ENCODE results near the gene BTF3L4.
"Not testable (repeated sequence)": the region's sequence is repeated elsewhere in the genome, so short reads cannot be mapped to it uniquely, and the experiment has no call there.

Gene BTF3L4

DNA sequence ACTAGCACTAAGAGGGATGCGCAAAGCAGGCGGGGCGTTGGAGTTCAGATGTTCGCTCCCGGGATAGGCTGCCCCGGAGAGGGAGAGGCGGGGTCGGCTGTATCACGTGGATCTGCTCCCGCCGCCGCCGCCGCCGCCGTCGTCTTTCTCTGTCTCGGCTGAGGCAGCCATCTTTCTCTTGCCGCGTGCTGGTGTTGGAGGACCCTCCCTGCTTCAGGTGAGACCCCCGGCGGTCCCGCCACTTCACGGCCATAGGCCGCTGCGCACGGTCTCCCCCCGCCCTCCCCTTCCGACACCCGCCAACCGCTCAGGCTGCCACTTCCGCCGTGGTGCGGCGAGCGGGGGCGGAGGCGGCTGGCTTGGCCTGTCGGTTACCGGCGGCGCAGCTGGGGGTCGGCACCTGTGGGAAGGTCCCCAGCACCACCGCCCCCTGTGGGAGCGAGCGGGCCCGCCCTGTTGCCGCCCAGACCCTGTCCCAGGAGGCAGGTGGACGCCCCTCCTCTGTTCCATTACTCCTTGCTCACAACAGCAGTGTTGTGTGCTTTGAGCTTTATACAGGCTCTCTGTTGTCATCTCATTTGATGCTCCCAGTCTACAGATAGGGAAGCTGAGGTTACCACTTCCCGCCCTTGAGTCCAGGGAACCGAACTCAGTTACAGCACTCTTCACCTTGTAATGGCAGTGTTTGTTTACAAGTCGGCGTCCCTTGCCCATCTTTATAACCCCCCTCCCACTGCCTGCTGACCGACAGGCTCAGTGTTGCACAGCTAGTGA, at the start of gene BTF3L4:
Gene BTF3L4, plus strand, starts transcription at position 133 of the 774 bp plus-strand sequence. CDS start 3,553 bp downstream, outside the sequence.
- peak; percentile 95 for DNase-seq (ENCODE audit: low spot score)

DNA sequence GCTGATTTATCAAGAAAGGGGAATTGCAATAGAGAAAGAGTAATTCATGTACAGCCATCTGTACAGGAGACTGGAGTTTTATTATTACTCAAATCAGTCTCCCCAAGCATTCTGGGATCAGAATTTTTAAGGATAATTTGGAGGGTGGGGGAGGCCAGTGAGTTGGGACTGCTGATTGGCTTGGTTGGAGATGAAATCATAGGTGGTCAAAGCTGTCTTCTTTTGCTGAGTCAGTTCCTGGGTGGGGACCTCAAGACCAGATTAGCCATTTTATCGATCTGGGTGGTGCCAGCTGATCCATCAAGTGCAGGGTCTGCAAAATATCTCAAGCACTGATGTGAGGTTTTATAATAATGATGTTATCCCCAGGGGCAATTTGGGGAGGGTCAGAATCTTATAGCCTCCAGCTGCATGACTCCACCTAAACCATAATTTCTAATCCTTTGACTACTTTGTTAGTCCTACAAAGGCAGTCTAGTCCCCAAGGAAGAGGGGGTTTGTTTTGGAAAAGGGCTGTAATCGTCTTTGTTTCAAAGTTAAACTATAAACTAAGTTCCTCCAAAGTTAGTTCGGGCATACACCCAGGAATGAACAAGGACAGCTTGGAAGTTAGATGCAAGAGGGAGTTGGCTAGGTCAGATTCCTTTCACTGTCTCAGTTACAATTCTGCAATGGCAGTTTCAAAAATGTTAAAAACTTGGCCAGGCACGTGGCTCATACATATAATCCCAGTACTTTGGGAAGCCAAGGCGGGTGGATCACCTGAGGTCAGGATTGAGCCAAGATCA, 48.7 kb upstream of the BTF3L4 start:
- no peak for DNase-seq (ENCODE audit: low spot score)

DNA sequence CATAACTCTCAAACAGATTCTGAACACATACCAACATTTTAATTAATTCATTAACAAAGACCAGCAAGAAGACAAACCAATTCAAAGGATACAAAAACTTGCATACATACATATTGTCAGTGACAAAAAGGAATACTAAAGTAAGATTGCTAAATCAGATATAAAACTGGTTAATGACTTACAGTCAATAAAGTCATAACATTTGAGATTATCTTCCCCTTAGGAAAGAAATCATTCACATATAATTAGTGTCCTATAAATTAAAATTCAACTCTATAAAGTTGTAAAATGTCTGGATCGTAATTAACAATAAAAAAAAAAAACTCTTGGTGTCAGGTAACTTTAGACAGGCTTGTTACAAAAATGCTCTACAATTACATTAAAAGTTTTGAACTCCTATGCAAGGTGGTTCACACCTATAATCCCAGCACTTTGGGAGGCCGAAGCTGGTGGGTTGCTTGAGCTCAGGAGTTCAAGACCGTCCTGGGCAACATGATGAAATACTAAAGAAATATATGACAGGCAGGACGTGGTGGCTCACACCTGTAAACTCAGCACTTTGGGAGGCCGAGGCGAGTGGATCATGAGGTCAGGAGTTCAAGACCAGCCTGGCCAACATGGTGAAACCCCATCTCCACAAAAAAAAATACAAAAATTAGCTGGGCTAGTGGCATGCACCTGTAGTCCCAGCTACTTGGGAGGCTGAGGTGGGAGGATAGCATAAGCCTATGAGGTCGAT, 47.9 kb upstream of the BTF3L4 start:
- no peak for DNase-seq (ENCODE audit: low spot score)

DNA sequence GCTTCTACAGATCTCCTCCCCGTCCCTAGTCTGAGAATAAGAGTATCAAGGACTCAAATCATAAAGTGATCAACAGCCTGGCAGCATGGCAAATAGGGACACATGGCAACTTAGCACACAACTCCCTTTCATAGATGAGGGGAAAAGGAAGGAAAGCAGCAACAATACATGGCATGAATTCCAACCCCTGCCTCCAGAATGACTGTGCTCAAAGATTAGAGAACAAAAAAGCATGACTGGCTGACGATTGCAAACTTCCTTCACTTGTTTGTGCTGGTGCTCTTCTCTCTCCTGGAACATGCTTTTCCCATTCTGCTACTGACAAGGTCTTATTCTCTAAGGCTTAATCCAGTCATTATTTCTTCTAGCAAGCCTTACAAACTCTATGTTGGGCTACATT, 34.0 kb upstream of the BTF3L4 start:
- no peak for DNase-seq (ENCODE audit: low spot score)

DNA sequence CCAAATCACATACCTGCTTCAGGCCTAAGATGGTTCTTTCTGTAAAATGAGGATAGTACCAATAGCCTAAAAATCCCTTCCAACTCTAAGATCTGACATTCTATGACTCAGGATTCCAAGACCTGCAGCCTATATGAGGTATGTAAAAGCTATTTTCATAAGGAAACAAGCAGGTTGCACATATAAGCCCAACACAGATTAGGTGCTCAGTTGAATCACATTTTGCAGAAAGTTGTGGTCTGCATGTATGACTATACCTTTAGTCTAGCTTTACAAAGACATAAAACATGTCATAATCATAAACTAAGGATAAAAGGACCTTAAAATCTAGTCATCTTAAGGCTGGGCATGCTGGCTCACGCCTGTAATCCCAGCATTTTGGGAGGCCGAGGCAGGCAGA, 29.8 kb upstream of the BTF3L4 start:
- DNase-seq (ENCODE audit: low spot score), result no peak

DNA sequence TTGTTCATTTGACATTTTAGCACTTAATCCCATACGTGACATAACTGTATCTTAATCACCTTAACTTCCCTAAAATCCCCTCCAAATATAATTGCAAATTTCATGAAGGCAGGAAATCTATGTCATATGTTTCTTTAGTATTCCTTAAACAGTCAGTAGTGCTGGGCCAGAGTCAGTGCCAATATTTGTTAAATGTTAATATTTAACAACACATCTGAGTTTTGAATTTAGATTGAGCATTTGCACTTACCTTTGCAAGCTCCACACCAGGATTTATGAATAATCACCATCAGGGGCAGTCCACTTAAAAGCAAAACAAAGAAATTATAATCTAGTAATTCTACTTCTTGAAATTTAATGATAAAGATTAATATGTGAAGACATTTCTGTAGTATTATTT, 27.8 kb upstream of the BTF3L4 start:
- DNase-seq (ENCODE audit: low spot score), result no peak

DNA sequence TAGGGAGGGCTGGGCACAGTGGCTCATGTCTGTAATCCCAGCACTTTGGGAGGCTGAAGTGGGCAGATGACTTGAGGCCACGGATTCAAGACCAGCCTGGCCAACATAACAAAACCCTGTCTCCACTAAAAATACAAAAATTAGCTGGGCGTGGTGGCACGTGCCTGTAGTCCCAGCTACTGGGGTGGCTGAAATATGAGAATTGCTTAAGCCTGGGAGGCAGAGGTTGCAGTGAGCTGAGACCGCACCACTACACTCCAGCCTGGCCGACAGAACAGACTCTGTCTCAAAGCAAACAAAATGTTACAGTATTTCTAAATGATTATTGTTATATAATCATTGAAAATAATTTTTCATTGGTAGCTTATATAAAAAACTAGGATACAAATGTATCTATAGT, 27.3 kb upstream of the BTF3L4 start:
- DNase-seq (ENCODE audit: low spot score), result not testable (repeated sequence)

DNA sequence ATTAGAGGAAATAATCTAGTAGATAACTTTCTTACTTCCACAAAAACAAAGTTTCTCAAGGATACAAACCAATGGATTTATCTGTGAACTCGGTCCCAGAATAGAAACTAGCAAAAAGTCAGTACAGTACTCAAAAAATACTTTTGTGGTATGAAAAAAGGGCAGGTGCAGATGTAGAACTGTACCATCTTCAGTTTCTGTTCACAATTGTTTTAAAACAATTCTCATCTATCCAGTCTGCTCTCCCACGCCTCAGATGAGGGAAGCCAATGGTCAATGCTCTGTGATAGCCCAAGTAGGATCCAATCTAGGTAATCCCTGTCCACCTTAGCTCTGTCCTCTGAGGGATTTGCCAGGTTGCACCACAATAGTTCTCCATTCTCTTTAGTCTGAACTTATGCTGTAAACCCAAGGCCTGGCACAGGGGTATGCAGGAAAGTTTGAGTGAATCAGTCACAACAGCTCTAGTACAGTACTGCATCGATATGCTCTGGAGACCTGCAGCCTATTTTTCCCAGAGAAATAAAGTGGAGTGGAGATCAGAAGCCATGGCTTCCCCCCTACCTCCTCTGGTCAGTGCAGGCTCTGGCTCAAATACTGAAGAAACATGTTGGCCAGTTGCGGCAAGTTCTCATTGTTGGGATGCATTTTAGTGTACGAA, 23.8 kb upstream of the BTF3L4 start:
- DNase-seq (ENCODE audit: low spot score), result no peak

DNA sequence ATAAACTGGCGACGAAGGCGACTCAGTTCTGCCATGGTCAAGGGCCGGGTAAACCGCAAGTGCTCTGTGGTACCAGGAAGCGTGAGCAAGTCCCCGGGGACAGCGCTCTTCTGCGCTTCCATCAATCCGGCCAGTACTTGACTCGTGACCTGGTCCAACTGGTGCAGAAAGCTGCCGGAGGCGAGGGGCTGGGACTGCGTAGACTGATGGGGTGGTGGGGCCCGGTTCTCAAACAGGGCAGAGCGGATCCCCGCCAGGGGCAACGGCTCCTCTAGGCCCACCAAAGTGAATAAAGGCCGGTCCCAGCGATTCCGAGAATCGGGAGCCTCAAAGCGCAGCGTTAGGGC, 23.3 kb upstream of the BTF3L4 start:
- DNase-seq (ENCODE audit: low spot score), result peak; percentile 7

DNA sequence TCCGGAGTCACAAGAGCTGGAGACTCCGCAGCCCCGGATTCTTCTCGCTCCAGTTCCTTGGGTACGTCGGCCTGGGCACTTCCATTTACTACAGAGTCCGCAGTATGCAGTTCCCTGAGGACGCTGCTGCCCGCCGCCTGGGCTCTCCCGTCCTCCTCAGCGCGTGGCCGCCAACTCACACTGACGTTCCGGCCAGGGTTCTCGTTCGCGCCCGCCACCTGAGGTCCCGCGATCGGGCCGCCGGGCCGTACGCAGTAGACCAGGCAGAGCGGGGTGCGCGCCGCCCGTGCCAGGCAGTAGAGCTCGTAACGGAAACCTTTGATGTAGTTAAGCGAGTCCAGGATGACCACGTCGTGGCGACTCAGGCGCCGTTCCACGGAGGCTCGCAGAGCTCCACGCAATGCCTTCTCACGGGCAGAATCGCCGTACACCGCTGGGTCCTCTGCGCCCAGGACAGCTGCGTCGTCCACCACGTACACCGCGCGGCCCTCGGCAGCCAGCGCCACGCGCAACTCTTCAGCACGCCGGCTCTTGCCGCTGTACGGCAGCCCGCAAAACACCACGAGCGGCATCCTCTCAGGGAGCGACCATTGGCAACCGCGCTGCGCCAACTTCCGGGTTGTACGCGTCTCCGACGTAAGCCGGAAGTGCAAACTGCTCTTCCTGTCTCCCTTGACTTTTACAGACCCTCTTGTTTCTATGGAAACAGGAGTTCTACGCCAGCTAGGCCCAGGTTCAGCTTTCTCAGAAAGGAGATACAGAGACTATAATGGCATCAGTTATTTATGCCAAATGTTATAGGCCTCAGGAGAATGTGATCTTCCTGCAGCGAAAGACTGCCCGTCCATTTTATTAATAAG, 22.7 kb upstream of the BTF3L4 start, which contains the start of gene KTI12:
Gene KTI12, minus strand, starts transcription at position 621 of the 860 bp plus-strand sequence. Its CDS starts 49 bp downstream, at position 572.
- peak; percentile 86 for DNase-seq (ENCODE audit: low spot score)

DNA sequence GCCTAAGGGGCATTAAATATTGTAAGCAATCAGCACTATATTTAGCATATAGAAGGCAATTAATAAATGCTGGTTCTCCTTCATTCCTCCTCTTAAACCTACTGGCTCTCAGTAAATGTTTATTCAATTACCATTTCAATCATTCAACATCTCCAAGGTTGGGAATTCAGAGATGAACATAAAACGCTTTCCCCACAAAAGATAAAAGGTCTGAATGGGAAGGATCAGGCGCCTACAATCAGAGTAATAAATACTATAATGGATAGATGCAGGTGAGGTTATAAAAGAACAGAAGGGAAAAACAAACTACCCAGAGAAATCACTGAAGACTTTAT, 22.1 kb upstream of the BTF3L4 start:
- no peak for DNase-seq (ENCODE audit: low spot score)

DNA sequence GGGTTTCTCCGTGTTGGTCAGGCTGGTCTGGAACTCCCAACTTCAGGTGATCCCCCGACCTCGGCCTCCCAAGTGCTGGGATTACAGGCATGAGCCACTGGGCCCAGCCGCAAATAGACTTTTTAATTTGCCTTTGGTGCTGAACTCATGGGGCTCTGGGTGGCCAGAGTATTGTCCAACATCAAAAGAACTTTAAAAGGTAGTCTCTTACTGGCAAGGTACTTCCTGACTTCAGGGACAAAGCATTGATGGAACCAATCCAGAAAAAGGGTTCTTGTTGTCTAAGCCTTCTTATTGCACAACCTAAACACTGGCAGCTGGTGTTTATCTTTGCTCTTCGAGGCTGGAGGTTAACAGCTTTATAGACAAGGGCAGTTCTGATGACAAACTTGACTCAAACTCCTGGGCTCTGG, 18.7 kb upstream of the BTF3L4 start:
- DNase-seq (ENCODE audit: low spot score), result no peak

DNA sequence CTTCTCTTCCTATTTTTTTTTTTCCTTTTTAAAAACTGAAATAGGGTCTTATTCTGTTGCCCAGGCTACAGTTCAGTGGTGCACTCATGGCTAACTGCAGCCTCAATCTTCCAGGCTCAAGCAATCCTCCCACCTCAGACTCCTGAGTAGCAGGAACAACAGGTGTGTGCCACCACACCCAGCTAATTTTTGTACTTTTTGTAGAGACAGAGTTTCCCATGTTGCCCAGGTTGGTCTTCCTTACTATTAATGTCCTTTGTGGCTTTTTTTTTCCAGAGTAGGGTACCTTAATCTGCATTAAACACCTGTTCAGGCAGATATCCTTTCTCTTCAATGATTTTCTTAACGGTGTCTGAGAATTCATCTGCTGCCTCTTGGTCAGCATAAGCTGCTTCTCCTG, 18.2 kb upstream of the BTF3L4 start:
- no peak for DNase-seq (ENCODE audit: low spot score)

DNA sequence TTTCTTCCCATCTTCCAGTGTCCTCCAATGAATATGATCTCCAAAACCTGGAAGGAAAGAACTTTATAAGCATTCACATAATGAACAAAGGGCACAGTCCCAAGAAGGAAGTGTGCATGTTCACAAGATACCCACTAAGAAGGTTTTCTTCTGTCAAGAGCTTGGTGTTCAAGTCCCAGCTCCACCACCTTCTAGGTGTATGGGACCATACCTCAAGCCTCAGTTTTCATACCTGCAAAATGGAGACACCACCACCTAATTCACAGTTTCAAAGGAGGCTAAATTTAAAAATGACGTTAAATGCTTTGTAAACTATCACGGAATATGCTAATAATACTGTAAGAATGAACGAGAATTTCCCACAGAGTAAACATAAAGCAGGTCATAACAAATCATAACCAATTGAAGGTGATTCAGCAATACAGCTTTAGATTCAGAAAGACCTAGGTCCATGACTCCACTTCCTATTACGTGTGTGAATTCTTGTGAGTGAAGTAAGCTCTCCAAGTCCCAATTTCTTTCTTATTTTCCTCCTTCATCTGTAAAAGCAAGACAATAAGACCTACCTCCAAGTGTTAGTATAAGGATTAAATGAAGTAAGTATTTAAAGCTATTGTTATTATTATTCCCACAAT, 14.4 kb upstream of the BTF3L4 start:
- DNase-seq (ENCODE audit: low spot score), result no peak

DNA sequence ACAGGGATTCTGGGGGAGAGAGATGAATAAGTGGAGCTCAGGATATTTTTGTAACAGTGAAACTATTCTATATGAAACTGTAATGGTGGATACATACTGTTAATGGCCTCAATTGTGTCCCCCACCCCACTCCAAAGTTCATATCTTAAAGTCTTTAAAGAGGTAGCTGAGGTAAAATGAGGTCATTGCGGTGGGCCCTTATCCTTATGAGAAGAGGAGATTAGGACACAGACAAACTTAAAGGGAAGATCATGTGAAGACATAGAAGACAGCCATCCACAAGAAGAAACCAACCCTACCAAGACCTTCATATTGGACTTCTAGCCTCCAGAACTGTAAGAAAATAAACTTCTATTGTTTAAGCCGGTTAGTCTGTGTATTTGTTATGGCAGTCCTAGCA, 10.9 kb upstream of the BTF3L4 start:
- DNase-seq (ENCODE audit: low spot score), result no peak

DNA sequence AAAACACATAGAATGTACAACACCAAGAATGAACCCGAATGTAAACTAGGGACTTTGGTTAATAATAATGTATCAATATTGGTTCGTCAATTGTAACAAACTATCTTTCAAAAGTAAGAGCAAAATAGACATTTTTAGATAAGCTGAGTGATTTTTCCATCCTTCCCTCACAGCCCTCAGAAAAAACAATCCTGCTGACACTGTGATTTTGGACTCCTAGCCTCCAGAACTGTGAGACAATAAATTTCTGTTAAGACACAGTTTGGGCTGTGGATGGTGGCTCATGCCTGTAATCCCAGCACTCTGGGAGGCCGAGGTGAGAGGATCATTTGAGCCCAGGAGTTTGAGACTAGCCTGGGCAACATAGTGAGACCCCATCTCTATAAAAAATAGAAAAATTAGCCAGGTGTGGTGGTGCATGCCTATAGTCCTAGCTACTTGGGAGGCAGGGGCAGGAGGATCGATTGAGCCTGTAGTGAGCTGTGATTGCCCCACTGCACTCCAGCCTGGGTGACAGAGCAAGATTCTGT, 10.4 kb upstream of the BTF3L4 start:
- DNase-seq (ENCODE audit: low spot score), result not testable (repeated sequence)

DNA sequence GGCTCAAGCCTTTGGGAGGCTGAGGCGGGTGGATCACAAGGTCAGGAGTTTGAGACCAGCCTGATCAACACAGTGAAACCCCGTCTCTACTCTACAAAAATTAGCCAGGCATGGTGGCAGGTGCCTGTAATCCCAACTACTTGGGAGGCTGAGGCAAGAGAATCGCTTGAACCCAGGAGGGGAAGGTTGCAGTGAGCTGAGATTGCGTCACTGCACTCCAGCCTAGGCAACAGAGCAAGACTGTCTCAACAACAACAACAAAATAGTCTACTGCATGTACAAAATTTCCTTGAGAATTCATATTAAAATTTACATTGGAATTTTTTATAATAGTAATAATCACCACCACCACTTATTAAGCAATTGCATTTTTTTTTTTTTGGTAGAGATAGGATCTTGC, 6.8 kb upstream of the BTF3L4 start:
- DNase-seq (ENCODE audit: low spot score), result not testable (repeated sequence)

DNA sequence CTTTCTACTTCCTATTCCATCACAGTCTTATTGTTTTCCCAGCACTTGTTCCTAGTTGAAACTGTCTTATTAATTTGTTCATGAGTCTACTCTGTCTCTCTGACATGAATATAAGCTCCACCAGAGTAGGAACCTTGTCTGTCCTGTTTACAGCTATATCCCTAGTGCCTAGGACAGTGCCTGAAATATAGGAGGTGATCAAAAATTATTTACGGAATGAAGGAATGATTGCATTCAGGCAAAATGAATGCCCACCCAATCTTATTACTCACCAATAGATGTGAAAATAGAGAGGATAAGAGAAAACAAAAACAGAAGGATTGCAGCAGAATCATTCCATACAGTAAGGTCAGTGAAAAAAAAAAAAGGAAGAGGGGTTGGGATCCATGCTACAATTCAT, 2.2 kb upstream of the BTF3L4 start:
- DNase-seq (ENCODE audit: low spot score), result no peak

DNA sequence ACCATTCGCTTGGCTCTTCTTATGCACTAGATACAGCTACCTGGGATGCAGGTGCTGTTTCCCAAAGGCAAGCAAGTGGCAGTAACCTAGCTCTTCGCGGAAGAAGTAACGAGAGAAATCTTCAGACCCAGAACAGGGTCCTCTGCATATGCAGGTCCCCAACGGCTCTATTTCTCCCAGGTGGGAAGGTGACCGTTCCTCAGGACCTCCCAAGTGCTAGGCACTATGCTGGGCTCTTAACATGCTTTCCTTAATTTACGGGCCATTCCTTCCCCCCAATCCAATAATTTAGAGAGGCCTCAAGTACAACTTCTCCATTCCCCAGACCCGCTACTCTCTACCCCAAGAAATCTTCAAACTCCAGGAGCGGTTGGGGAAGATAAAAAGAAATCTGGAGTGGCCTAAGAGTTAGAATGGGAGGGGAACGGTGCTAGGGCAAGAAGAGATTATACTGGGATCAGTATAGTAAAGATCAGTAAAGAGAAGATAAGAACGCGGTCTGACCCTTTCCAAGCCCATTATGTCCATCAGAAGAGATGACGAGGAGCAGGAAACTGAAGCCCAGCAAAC, 1.5 kb upstream of the BTF3L4 start:
- DNase-seq (ENCODE audit: low spot score), result no peak

Data from globus pallidus (tissue), 1 donor.